Liver (tissue), 9 donors: Measurements from ENCODE around the gene KRT37. TPM values are rescaled to one million over a fixed set of nuclear protein-coding genes. Genes with fewer than 3 reads are reported as not detected.

Experiments used
- DNase-seq: peaks from one replicate; pipeline ENCODE4 v3.0.0-alpha.2; 2017; ENCODE audit warnings: low spot score
- H3K27ac ChIP-seq, 2 donors: one replicate each; pipeline ENCODE4 v1.7.0; 2013; ENCODE audit warnings: inconsistent platforms in 2 of 2, low read length in 2 of 2, control low read depth in 1 of 2, low read depth in 1 of 2, mild to moderate bottlenecking in 1 of 2
- H3K27me3 ChIP-seq, 4 donors: one replicate each; pipeline versions ENCODE4 v1.6.1 to v1.7.0; 2013; ENCODE audit warnings: low read length in 3 of 4, inconsistent platforms in 1 of 4, mild to moderate bottlenecking in 1 of 4, moderate library complexity in 1 of 4; ENCODE audit not compliant: control insufficient read depth in 4 of 4, insufficient read depth in 4 of 4
- H3K36me3 ChIP-seq, 4 donors: one replicate each; pipeline versions ENCODE4 v1.6.1 to v1.7.0; 2013; ENCODE audit warnings: low read length in 3 of 4, mild to moderate bottlenecking in 3 of 4, low read depth in 1 of 4, moderate library complexity in 1 of 4; ENCODE audit not compliant: control insufficient read depth in 4 of 4, insufficient read depth in 3 of 4
- H3K4me1 ChIP-seq, 4 donors: one replicate each; pipeline versions ENCODE4 v1.6.1 to v1.7.0; 2013; ENCODE audit warnings: low read length in 3 of 4, mild to moderate bottlenecking in 3 of 4, moderate library complexity in 1 of 4; ENCODE audit not compliant: control insufficient read depth in 4 of 4, insufficient read depth in 4 of 4
- H3K4me3 ChIP-seq, 3 donors: one replicate each; pipeline versions ENCODE4 v1.6.1 to v1.7.0; 2013; ENCODE audit warnings: low read length in 3 of 3, control low read depth in 1 of 3, low read depth in 1 of 3, mild to moderate bottlenecking in 1 of 3
- H3K9ac ChIP-seq, 2 donors: one replicate each; pipeline ENCODE4 v1.7.0; 2013; ENCODE audit warnings: low read length in 2 of 2, mild to moderate bottlenecking in 2 of 2, moderate library complexity in 2 of 2, control low read depth in 1 of 2, low read depth in 1 of 2
- H3K9me3 ChIP-seq, 4 donors: one replicate each; pipeline versions ENCODE4 v1.6.1 to v1.7.0; 2013; ENCODE audit warnings: low read length in 3 of 4; ENCODE audit not compliant: control insufficient read depth in 4 of 4
- EGR1 ChIP-seq, 2 donors: IDR thresholded peaks; 2 replicates each; pipeline ENCODE4 v1.6.1; 2016 to 2018; ENCODE audit warnings: antibody characterized with exemption in 2 of 2, low read depth in 2 of 2
- FOXA1 ChIP-seq: IDR thresholded peaks from 2 replicates; pipeline ENCODE4 v1.6.1; 2016; ENCODE audit warnings: antibody characterized with exemption
- FOXA2 ChIP-seq: IDR thresholded peaks from 2 replicates; pipeline ENCODE4 v1.6.1; 2016; ENCODE audit warnings: antibody characterized with exemption
- GABPA ChIP-seq, 2 donors: IDR thresholded peaks in 1 of 2; conservative IDR thresholded peaks in 1 of 2; 2 replicates each; pipeline ENCODE4 v1.6.1; 2016; ENCODE audit warnings: antibody characterized with exemption in 2 of 2, mild to moderate bottlenecking in 1 of 2, moderate library complexity in 1 of 2
- HNF4G ChIP-seq: IDR thresholded peaks from 2 replicates; pipeline ENCODE4 v1.6.1; 2016; ENCODE audit warnings: antibody characterized with exemption
- JUND ChIP-seq, 2 donors: IDR thresholded peaks; 2 replicates each; pipeline ENCODE4 v1.6.1; 2016; ENCODE audit warnings: antibody characterized with exemption in 2 of 2
- NR2F2 ChIP-seq: IDR thresholded peaks from 2 replicates; pipeline ENCODE4 v1.6.1; 2016; ENCODE audit warnings: antibody characterized with exemption
- RAD21 ChIP-seq, 2 donors: IDR thresholded peaks; 2 replicates each; pipeline ENCODE4 v1.6.1; 2016; ENCODE audit warnings: antibody characterized with exemption in 2 of 2, mild to moderate bottlenecking in 2 of 2
- RXRA ChIP-seq, 2 donors: IDR thresholded peaks; 2 replicates each; pipeline ENCODE4 v1.6.1; 2017 to 2018; ENCODE audit warnings: antibody characterized with exemption in 2 of 2, mild to moderate bottlenecking in 1 of 2
- SP1 ChIP-seq: IDR thresholded peaks from 2 replicates; pipeline ENCODE4 v1.6.1; 2018; ENCODE audit warnings: antibody characterized with exemption, mild to moderate bottlenecking
- TAF1 ChIP-seq: conservative IDR thresholded peaks from 2 replicates; pipeline ENCODE4 v1.6.1; 2016; ENCODE audit warnings: antibody characterized with exemption, mild to moderate bottlenecking
- YY1 ChIP-seq: IDR thresholded peaks from 2 replicates; pipeline ENCODE4 v1.6.1; 2016; ENCODE audit warnings: antibody characterized with exemption, mild to moderate bottlenecking
- WGBS: extraction: QIAGEN DNeasy Blood & Tissue Kit; methylation state at CpG from one replicate; pipeline ENCODE4 v1.1.7; 2013; 5-methylcytosine and 5-hydroxymethylcytosine counted together
- polyA plus RNA-seq, 2 donors: library from polyadenylated mRNA; stranded (reverse) in 1 of 2; unstranded in 1 of 2; fragments of 200-250 nt in 1 of 2; fragments of >200 nt in 1 of 2; fragmentation: Nextera tagmentation in 1 of 2; extraction: Ambion mirVana in 1 of 2; gene quantifications; one replicate each; pipeline versions ENCODE4 v1.2.1 to v1.2.3, GENCODE V29; 2013 to 2015
- total RNA-seq, 2 donors: library from RNA; depleted of rRNA; stranded (reverse); fragments of >200 nt; gene quantifications; one replicate each; pipeline ENCODE4 v1.2.3, GENCODE V29; 2014
- TF ChIP-seq, protein P1 (sequence below): IDR thresholded peaks from 2 replicates; pipeline ENCODE4 v1.6.1; 2016; ENCODE audit warnings: antibody characterized with exemption
- TF ChIP-seq, protein P2 (sequence below): IDR thresholded peaks from 2 replicates; pipeline ENCODE4 v1.6.1; 2016; ENCODE audit warnings: antibody characterized with exemption
- TF ChIP-seq, protein P3 (sequence below): fragments of 150-350 bp; IDR thresholded peaks from 2 replicates; pipeline ENCODE4 v1.5.1; 2017; ENCODE audit warnings: improper control_type of control experiment, low read depth, low read length; ENCODE audit not compliant: missing input control
- TF ChIP-seq, protein P4 (sequence below): IDR thresholded peaks from 2 replicates; pipeline ENCODE4 v1.6.1; 2016; ENCODE audit warnings: antibody characterized with exemption, mild to moderate bottlenecking
- donor health status: healthy.
- donor health status: healthy.
- donor health status: healthy.
- donor health status: healthy.
- donor health status: healthy.

The KRT37 gene
- total and polyA plus RNA-seq, 4 donors = not detected

DNA sequence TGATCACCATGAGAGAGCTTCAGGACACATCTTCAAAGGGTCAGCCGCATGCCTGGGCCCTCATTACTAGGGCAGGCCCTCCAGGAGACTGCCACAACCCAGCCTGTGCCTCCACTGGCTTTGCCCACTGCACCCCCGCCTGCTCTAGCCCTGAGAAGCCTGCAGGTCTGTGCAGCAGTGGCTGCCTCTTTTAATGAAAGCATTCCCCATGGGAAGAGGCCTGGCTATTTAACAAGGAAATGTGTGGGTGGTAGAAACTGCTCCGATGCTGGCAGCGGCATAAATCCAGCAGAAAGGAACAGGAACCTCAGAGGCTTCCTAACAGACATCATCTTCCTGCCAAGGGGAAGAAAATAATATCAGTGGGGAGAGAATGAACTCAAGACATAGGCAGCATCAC, 43.2 kb upstream of the KRT37 start:
- H3K9me3 ChIP-seq = peaks cover 0 to 4% (median 0%) of the 10 kb centered on the region in 4 donors
- no peak overlapping the region for H3K9ac ChIP-seq
- TF ChIP-seq RAD21 (IDR thresholded peaks at IDR 0.05) = no peak
- no peak for TF ChIP-seq YY1
- no peak for TF ChIP-seq EGR1 (IDR thresholded peaks at IDR 0.05; ENCODE audit: low read depth in 2 of 2)
- TF ChIP-seq, protein P1, sequence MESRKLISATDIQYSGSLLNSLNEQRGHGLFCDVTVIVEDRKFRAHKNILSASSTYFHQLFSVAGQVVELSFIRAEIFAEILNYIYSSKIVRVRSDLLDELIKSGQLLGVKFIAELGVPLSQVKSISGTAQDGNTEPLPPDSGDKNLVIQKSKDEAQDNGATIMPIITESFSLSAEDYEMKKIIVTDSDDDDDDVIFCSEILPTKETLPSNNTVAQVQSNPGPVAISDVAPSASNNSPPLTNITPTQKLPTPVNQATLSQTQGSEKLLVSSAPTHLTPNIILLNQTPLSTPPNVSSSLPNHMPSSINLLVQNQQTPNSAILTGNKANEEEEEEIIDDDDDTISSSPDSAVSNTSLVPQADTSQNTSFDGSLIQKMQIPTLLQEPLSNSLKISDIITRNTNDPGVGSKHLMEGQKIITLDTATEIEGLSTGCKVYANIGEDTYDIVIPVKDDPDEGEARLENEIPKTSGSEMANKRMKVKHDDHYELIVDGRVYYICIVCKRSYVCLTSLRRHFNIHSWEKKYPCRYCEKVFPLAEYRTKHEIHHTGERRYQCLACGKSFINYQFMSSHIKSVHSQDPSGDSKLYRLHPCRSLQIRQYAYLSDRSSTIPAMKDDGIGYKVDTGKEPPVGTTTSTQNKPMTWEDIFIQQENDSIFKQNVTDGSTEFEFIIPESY = no peak
- TF ChIP-seq FOXA1 = no peak
- TF ChIP-seq JUND (IDR thresholded peaks at IDR 0.05) = no peak
- TF ChIP-seq GABPA (IDR thresholded peaks at IDR 0.05 in 1 of 2, conservative IDR thresholded peaks at IDR 0.05 in 1 of 2) = no peak
- no peak for TF ChIP-seq TAF1
- no peak for TF ChIP-seq HNF4G
- TF ChIP-seq, protein P2, sequence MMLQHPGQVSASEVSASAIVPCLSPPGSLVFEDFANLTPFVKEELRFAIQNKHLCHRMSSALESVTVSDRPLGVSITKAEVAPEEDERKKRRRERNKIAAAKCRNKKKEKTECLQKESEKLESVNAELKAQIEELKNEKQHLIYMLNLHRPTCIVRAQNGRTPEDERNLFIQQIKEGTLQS = no peak
- TF ChIP-seq SP1 = no peak
- no peak for TF ChIP-seq NR2F2
- TF ChIP-seq, protein P3, sequence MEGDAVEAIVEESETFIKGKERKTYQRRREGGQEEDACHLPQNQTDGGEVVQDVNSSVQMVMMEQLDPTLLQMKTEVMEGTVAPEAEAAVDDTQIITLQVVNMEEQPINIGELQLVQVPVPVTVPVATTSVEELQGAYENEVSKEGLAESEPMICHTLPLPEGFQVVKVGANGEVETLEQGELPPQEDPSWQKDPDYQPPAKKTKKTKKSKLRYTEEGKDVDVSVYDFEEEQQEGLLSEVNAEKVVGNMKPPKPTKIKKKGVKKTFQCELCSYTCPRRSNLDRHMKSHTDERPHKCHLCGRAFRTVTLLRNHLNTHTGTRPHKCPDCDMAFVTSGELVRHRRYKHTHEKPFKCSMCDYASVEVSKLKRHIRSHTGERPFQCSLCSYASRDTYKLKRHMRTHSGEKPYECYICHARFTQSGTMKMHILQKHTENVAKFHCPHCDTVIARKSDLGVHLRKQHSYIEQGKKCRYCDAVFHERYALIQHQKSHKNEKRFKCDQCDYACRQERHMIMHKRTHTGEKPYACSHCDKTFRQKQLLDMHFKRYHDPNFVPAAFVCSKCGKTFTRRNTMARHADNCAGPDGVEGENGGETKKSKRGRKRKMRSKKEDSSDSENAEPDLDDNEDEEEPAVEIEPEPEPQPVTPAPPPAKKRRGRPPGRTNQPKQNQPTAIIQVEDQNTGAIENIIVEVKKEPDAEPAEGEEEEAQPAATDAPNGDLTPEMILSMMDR = no peak
- no peak for TF ChIP-seq FOXA2
- H3K27me3 ChIP-seq = no peaks in the 10 kb centered on the region
- H3K4me1 ChIP-seq = no peaks in the 10 kb centered on the region
- WGBS = 76% methylated on average over 4 of the region's 4 CpGs
- H3K36me3 ChIP-seq = no peaks in the 10 kb centered on the region
- no peak overlapping the region for H3K4me3 ChIP-seq
- no peak overlapping the region for H3K27ac ChIP-seq
- DNase-seq = no peak

DNA sequence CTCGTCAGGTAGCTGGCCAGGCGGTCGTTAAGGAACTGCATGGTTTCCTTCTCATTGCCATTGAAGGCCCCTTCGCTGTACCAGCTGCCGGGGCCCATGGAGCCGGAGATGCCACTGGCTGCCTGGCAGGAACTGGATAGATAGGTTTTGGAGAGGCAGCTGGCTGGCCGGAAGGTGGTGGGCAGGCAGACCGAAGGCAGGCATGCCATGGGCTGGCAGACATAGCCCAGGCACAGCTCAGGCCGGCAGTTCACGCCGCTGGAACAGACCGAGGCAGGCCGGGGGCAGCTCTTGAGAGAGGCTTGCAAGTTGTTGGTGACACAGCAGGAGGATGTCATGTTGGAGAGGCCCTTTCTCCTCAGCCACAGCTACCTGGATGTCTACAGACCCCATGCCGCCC, 42.6 kb upstream of the KRT37 start, which contains the start of gene KRT32:
TSS of gene KRT32 (minus strand) at position 399 of the 400 bp plus-strand sequence. CDS start at position 338, 61 bp downstream.
- peaks cover 0 to 3% (median 0%) of the 10 kb centered on the region in 4 donors for H3K9me3 ChIP-seq
- H3K9ac ChIP-seq = no peak within 1 kb of the TSS
- TF ChIP-seq NR2F2 (no peak), HNF4G (no peak), YY1 (no peak), FOXA1 (no peak), RAD21 (IDR thresholded peaks at IDR 0.05) (no peak), RXRA (IDR thresholded peaks at IDR 0.05) (no peak), JUND (IDR thresholded peaks at IDR 0.05) (no peak)
- TF ChIP-seq, protein P4, sequence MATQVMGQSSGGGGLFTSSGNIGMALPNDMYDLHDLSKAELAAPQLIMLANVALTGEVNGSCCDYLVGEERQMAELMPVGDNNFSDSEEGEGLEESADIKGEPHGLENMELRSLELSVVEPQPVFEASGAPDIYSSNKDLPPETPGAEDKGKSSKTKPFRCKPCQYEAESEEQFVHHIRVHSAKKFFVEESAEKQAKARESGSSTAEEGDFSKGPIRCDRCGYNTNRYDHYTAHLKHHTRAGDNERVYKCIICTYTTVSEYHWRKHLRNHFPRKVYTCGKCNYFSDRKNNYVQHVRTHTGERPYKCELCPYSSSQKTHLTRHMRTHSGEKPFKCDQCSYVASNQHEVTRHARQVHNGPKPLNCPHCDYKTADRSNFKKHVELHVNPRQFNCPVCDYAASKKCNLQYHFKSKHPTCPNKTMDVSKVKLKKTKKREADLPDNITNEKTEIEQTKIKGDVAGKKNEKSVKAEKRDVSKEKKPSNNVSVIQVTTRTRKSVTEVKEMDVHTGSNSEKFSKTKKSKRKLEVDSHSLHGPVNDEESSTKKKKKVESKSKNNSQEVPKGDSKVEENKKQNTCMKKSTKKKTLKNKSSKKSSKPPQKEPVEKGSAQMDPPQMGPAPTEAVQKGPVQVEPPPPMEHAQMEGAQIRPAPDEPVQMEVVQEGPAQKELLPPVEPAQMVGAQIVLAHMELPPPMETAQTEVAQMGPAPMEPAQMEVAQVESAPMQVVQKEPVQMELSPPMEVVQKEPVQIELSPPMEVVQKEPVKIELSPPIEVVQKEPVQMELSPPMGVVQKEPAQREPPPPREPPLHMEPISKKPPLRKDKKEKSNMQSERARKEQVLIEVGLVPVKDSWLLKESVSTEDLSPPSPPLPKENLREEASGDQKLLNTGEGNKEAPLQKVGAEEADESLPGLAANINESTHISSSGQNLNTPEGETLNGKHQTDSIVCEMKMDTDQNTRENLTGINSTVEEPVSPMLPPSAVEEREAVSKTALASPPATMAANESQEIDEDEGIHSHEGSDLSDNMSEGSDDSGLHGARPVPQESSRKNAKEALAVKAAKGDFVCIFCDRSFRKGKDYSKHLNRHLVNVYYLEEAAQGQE = no peak
- TF ChIP-seq, protein P3 = no peak

More for the DNA sequence above, 42.6 kb upstream of the KRT37 start, which contains the start of gene KRT32:
- Histone ChIP-seq H3K4me1 (no peaks in the 10 kb centered on the region), H3K27ac (no peak within 1 kb of the TSS), H3K27me3 (no peaks in the 10 kb centered on the region), H3K4me3 (no peak within 1 kb of the TSS), H3K36me3 (no peaks in the 10 kb centered on the region)
- 88% methylated on average over 14 of the region's 14 CpGs for WGBS
- no peak for DNase-seq
